Epithelial cell of prostate (primary cell): ENCODE data around the gene B4GALT7.
A peak's percentile ranks its signal among the peaks of the same experiment; 100 is the strongest.

Experiments used
- DNase-seq: peaks from one replicate; pipeline ENCODE4 v3.0.0-alpha.2; 2011; ENCODE audit warnings: low read depth, low spot score
- H3K27ac ChIP-seq: fragments of 450-650 bp; 2 replicates; pipeline ENCODE4 v1.5.1; 2017; ENCODE audit warnings: mild to moderate bottlenecking

The B4GALT7 gene

GRCh38 chr5:177592010-177592834 is 7.7 kb upstream of the B4GALT7 start, which contains the start of gene TMED9:
TSS of gene TMED9 (plus strand) at chr5:177592203. CDS start at chr5:177592215, 12 bp downstream.
- DNase-seq: peak; percentile 54
- peak within 1 kb of the TSS; percentile 57 for H3K27ac ChIP-seq

- H3K27ac ChIP-seq: peak overlapping the region; percentile 57
- no peak for DNase-seq
These were observed 7.0 kb upstream of the B4GALT7 start for GRCh38 chr5:177592905-177593304.

GRCh38 chr5:177593511-177593910 is 6.4 kb upstream of the B4GALT7 start:
- no peak for DNase-seq
- H3K27ac ChIP-seq: no peak overlapping the region

GRCh38 chr5:177594071-177594470 is 5.9 kb upstream of the B4GALT7 start:
- DNase-seq: no peak
- no peak overlapping the region for H3K27ac ChIP-seq

- DNase-seq: no peak
- no peak overlapping the region for H3K27ac ChIP-seq
These were observed 4.8 kb upstream of the B4GALT7 start for GRCh38 chr5:177595026-177595585.

- DNase-seq: no peak
- no peak overlapping the region for H3K27ac ChIP-seq
These were observed 3.7 kb upstream of the B4GALT7 start for GRCh38 chr5:177595991-177596774.

GRCh38 chr5:177596775-177597238 is 3.1 kb upstream of the B4GALT7 start:
- no peak for DNase-seq
- H3K27ac ChIP-seq: no peak overlapping the region

- no peak overlapping the region for H3K27ac ChIP-seq
- DNase-seq: no peak
These were observed 1.5 kb upstream of the B4GALT7 start for GRCh38 chr5:177598477-177598876.

- DNase-seq: no peak
- H3K27ac ChIP-seq: peak overlapping the region; percentile 66
These were observed 631 bp downstream of the B4GALT7 start for GRCh38 chr5:177600508-177601018.

GRCh38 chr5:177601126-177601525 is 1.2 kb downstream of the B4GALT7 start:
- no peak for DNase-seq
- H3K27ac ChIP-seq: peak overlapping the region; percentile 66

GRCh38 chr5:177601577-177602457 is 1.9 kb downstream of the B4GALT7 start:
- DNase-seq: no peak
- H3K27ac ChIP-seq: no peak overlapping the region

- DNase-seq: no peak
- no peak overlapping the region for H3K27ac ChIP-seq
These were observed 2.5 kb downstream of the B4GALT7 start for GRCh38 chr5:177602458-177602830.

- no peak for DNase-seq
- H3K27ac ChIP-seq: no peak overlapping the region
These were observed 3.7 kb downstream of the B4GALT7 start for GRCh38 chr5:177603631-177604030.

GRCh38 chr5:177604116-177604521 is 4.2 kb downstream of the B4GALT7 start:
- no peak overlapping the region for H3K27ac ChIP-seq
- no peak for DNase-seq

GRCh38 chr5:177604656-177605055 is 4.7 kb downstream of the B4GALT7 start:
- H3K27ac ChIP-seq: no peak overlapping the region
- no peak for DNase-seq

- no peak overlapping the region for H3K27ac ChIP-seq
- no peak for DNase-seq
These were observed 5.1 kb downstream of the B4GALT7 start for GRCh38 chr5:177605078-177605477.

- no peak for DNase-seq
- no peak overlapping the region for H3K27ac ChIP-seq
These were observed 5.7 kb downstream of the B4GALT7 start for GRCh38 chr5:177605667-177606066.

GRCh38 chr5:177606071-177607051 is 6.4 kb downstream of the B4GALT7 start:
- H3K27ac ChIP-seq: no peak overlapping the region
- no peak for DNase-seq

GRCh38 chr5:177607115-177607451 is 7.2 kb downstream of the B4GALT7 start:
- DNase-seq: no peak
- no peak overlapping the region for H3K27ac ChIP-seq
